HepG2 (cell line): ENCODE results near the gene TRPV2. TPM values are rescaled to one million over a fixed set of nuclear protein-coding genes. Genes with fewer than 3 reads are reported as not detected.
A peak's percentile ranks its signal among the peaks of the same experiment; 100 is the strongest.

Source experiments
- ATF7 ChIP-seq, 2 experiments: fragments of 450-650 bp in 1 of 2; sonication (generic) in 1 of 2; formaldehyde crosslinking in 1 of 2; IDR thresholded peaks; 2 replicates each; pipeline versions ENCODE4 v1.4.0 to v1.6.1; 2016 to 2020; ENCODE audit warnings: antibody characterized with exemption in 1 of 2, mild to moderate bottlenecking in 1 of 2, missing genetic modification reagents in 1 of 2
- CCAR2 ChIP-seq: fragments of 200-400 bp; formaldehyde crosslinking; optimal IDR thresholded peaks from 2 replicates; pipeline ENCODE3; 2018; ENCODE audit warnings: low read depth, mild to moderate bottlenecking, low read length, moderate library complexity
- CHCHD3 ChIP-seq: sonication (generic); formaldehyde crosslinking; IDR thresholded peaks from 2 replicates; pipeline ENCODE4 v1.8.0; 2022; ENCODE audit warnings: mild to moderate bottlenecking, missing genetic modification reagents, moderate library complexity
- CTCF ChIP-seq: sonication (generic); formaldehyde crosslinking; IDR thresholded peaks from 2 replicates; pipeline ENCODE4 v1.5.0; 2020; ENCODE audit warnings: mild to moderate bottlenecking, missing genetic modification reagents, moderate library complexity
- ETV6 ChIP-seq: sonication (generic); formaldehyde crosslinking; conservative IDR thresholded peaks from 2 replicates; pipeline ENCODE4 v1.4.0; 2020; ENCODE audit warnings: missing genetic modification reagents
- GTF2F1 ChIP-seq: fragments of 150-350 bp; IDR thresholded peaks from 2 replicates; pipeline ENCODE4 v1.6.1; 2014; ENCODE audit warnings: low read length
- ISL2 ChIP-seq: sonication (generic); formaldehyde crosslinking; IDR thresholded peaks from 2 replicates; pipeline ENCODE4 v1.5.0; 2020; ENCODE audit warnings: missing genetic modification reagents
- JUN ChIP-seq: sonication (generic); formaldehyde crosslinking; IDR thresholded peaks from 2 replicates; pipeline ENCODE4 v1.4.0; 2020; ENCODE audit warnings: mild to moderate bottlenecking, missing genetic modification reagents
- KAT8 ChIP-seq: IDR thresholded peaks from 2 replicates; pipeline ENCODE4 v1.6.1; 2016; ENCODE audit warnings: missing genetic modification reagents, missing compliant biosample characterization
- REL ChIP-seq: sonication (generic); formaldehyde crosslinking; conservative IDR thresholded peaks from 2 replicates; pipeline ENCODE4 v1.8.0; 2022; ENCODE audit warnings: mild to moderate bottlenecking, missing genetic modification reagents, moderate library complexity
- REPIN1 ChIP-seq: sonication (generic); formaldehyde crosslinking; IDR thresholded peaks from 2 replicates; pipeline ENCODE4 v1.8.0; 2022; ENCODE audit warnings: missing genetic modification reagents, low read depth, mild to moderate bottlenecking, borderline replicate concordance
- RNF2 ChIP-seq: fragments of 450-650 bp; conservative IDR thresholded peaks from 2 replicates; pipeline ENCODE4 v1.6.1; 2016; ENCODE audit warnings: low read depth
- SETDB1 ChIP-seq: sonication (generic); formaldehyde crosslinking; IDR thresholded peaks from 2 replicates; pipeline ENCODE4 v1.5.1; 2020; ENCODE audit warnings: missing genetic modification reagents, mild to moderate bottlenecking, borderline replicate concordance
- SRF ChIP-seq: IDR thresholded peaks from 2 replicates; pipeline ENCODE4 v1.6.1; 2011; ENCODE audit warnings: mild to moderate bottlenecking, low read depth, low read length, moderate library complexity
- ZNF124 ChIP-seq: sonication (generic); formaldehyde crosslinking; IDR thresholded peaks from 2 replicates; pipeline ENCODE4 v1.4.0; 2020; ENCODE audit warnings: missing genetic modification reagents
- ZNF207 ChIP-seq: fragments of 450-650 bp; IDR thresholded peaks from 2 replicates; pipeline ENCODE4 v1.6.1; 2016; ENCODE audit warnings: antibody characterized with exemption, borderline replicate concordance
- ZNF430 ChIP-seq: sonication (generic); formaldehyde crosslinking; IDR thresholded peaks from 2 replicates; pipeline ENCODE4 v1.9.0; 2021; ENCODE audit warnings: mild to moderate bottlenecking, missing genetic modification reagents
- ZNF614 ChIP-seq: IDR thresholded peaks from 2 replicates; pipeline ENCODE4 v1.6.1; 2018; ENCODE audit warnings: missing biosample characterization, missing genetic modification reagents, inconsistent platforms, borderline replicate concordance
- ZNF737 ChIP-seq: sonication (generic); formaldehyde crosslinking; IDR thresholded peaks from 2 replicates; pipeline ENCODE4 v1.5.0; 2020; ENCODE audit warnings: missing genetic modification reagents, mild to moderate bottlenecking, borderline replicate concordance
- ZNF879 ChIP-seq: sonication (generic); formaldehyde crosslinking; IDR thresholded peaks from 2 replicates; pipeline ENCODE4 v1.8.1; 2023; ENCODE audit warnings: missing genetic modification reagents
- polyA plus RNA-seq, 8 experiments: library from polyadenylated mRNA; depleted of rRNA in 3 of 8; stranded (reverse) in 7 of 8; unstranded in 1 of 8; fragments of >200 nt; fragmentation: Illumina TruSeq in 4 of 8; extraction: Trizol in 4 of 8; gene quantifications; 2 replicates each; pipeline versions ENCODE4 v1.2.1 to v1.2.3, GENCODE V29; 2011 to 2016; ENCODE audit warnings: low read depth in 4 of 8, missing spikeins in 1 of 8, mixed read lengths in 1 of 8; ENCODE audit not compliant: insufficient read depth in 1 of 8
- total RNA-seq, 5 experiments: library from RNA; depleted of rRNA; stranded (reverse); fragments of >200 nt; fragmentation: Illumina TruSeq; extraction: Trizol; gene quantifications; 2 replicates each; pipeline ENCODE4 v1.2.3, GENCODE V29; 2016; ENCODE audit warnings: low read depth in 1 of 5
- TF ChIP-seq, protein P1 (sequence below): sonication (generic); formaldehyde crosslinking; IDR thresholded peaks from 2 replicates; pipeline ENCODE4 v1.4.0; 2020; ENCODE audit warnings: missing genetic modification reagents, mild to moderate bottlenecking, borderline replicate concordance
- TF ChIP-seq, protein P2 (sequence below): IDR thresholded peaks from 2 replicates; pipeline ENCODE4 v1.6.1; 2016; ENCODE audit warnings: missing compliant biosample characterization, missing genetic modification reagents, borderline replicate concordance
- TF ChIP-seq, protein P3 (sequence below): sonication (generic); formaldehyde crosslinking; IDR thresholded peaks from 2 replicates; pipeline ENCODE4 v1.5.1; 2020; ENCODE audit warnings: missing genetic modification reagents, mild to moderate bottlenecking, borderline replicate concordance

The TRPV2 gene
- total and polyA plus RNA-seq, 2 of the 13 experiments (the other 11 are each of a cell fraction or from before 2014, with no cell fraction given), result 13.6 to 21.3 TPM

- TF ChIP-seq, protein P1, sequence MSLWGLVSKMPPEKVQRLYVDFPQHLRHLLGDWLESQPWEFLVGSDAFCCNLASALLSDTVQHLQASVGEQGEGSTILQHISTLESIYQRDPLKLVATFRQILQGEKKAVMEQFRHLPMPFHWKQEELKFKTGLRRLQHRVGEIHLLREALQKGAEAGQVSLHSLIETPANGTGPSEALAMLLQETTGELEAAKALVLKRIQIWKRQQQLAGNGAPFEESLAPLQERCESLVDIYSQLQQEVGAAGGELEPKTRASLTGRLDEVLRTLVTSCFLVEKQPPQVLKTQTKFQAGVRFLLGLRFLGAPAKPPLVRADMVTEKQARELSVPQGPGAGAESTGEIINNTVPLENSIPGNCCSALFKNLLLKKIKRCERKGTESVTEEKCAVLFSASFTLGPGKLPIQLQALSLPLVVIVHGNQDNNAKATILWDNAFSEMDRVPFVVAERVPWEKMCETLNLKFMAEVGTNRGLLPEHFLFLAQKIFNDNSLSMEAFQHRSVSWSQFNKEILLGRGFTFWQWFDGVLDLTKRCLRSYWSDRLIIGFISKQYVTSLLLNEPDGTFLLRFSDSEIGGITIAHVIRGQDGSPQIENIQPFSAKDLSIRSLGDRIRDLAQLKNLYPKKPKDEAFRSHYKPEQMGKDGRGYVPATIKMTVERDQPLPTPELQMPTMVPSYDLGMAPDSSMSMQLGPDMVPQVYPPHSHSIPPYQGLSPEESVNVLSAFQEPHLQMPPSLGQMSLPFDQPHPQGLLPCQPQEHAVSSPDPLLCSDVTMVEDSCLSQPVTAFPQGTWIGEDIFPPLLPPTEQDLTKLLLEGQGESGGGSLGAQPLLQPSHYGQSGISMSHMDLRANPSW (CRISPR knock-in tag), result no peak; the same call in 1 of the 2 replicates
- peak; percentile 86 for TF ChIP-seq KAT8 (CRISPR knock-in tag)
- peak; percentile 89; the same call in 1 of the 2 replicates for TF ChIP-seq ZNF614 (CRISPR knock-in tag)
- TF ChIP-seq GTF2F1, result peak; percentile 91
- TF ChIP-seq CTCF, result no peak
- TF ChIP-seq ETV6, result 0 out of 2 replicates have a peak, but pooled peaks have one; percentile 59
- no peak for TF ChIP-seq JUN (CRISPR knock-in tag)
- TF ChIP-seq ISL2 (CRISPR knock-in tag), result peak; percentile 48; the same call in 1 of the 2 replicates
- peak; percentile 58 for TF ChIP-seq RNF2
- TF ChIP-seq CCAR2, result peak; percentile 60
- peak; percentile 80; the same call in 1 of the 2 replicates for TF ChIP-seq ZNF124
- no peak; the same call in 1 of the 2 replicates for TF ChIP-seq REPIN1 (CRISPR knock-in tag)
- peak; percentile 35; the same call in 1 of the 2 replicates for TF ChIP-seq CHCHD3 (CRISPR knock-in tag)
- TF ChIP-seq, protein P2, sequence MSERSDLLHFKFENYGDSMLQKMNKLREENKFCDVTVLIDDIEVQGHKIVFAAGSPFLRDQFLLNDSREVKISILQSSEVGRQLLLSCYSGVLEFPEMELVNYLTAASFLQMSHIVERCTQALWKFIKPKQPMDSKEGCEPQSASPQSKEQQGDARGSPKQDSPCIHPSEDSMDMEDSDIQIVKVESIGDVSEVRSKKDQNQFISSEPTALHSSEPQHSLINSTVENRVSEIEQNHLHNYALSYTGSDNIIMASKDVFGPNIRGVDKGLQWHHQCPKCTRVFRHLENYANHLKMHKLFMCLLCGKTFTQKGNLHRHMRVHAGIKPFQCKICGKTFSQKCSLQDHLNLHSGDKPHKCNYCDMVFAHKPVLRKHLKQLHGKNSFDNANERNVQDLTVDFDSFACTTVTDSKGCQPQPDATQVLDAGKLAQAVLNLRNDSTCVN (CRISPR knock-in tag), result no peak; the same call in 1 of the 2 replicates
- 0 out of 2 replicates have a peak, but pooled peaks have one; percentile 23 for TF ChIP-seq ZNF879
- peak; percentile 81 for TF ChIP-seq ATF7 (IDR thresholded peaks at IDR 0.05)
- TF ChIP-seq ATF7 (CRISPR knock-in tag; IDR thresholded peaks at IDR 0.05), result no peak; the same call in 1 of the 2 replicates
- TF ChIP-seq, protein P3, sequence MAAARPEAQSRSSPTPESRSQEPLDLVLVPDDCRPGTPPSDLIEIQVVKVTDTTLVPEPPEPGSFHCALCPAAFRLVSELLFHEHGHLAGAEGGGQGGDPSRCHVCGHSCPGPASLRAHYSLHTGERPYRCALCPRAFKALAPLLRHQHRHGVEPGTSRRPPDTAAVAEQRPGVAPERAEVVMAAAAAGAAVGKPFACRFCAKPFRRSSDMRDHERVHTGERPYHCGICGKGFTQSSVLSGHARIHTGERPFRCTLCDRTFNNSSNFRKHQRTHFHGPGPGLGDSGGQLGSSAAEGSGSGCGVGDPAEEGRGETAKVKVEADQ (CRISPR knock-in tag), result no peak; the same call in 1 of the 2 replicates
- TF ChIP-seq ZNF737 (CRISPR knock-in tag), result no peak
- peak; percentile 63; the same call in 1 of the 2 replicates for TF ChIP-seq ZNF430 (CRISPR knock-in tag)
- no peak for TF ChIP-seq ZNF207
- no peak for TF ChIP-seq SETDB1 (CRISPR knock-in tag)
- peak; percentile 70 for TF ChIP-seq SRF
- no peak for TF ChIP-seq REL (CRISPR knock-in tag)
These were observed 23.4 kb downstream of the TRPV2 start (continued) for GRCh38 chr17:16438557-16439302.
